ENCODE data around the gene TAS2R13.

The TAS2R13 gene

GRCh38 chr12:10863512-10864218 is 45.7 kb downstream of the TAS2R13 start:
- no peak overlapping the region for H4K91ac ChIP-seq (ENCODE audit: low read depth, low read length, poor library complexity)
- H2BK120ac ChIP-seq (ENCODE audit: low read depth, low read length): no peak overlapping the region
- H3K27me3 ChIP-seq (ENCODE audit: control insufficient read depth in 3 of 3, insufficient read depth in 3 of 3, low read depth in 1 of 3, low read length in 3 of 3): no peaks in the 10 kb centered on the region
- H3K14ac ChIP-seq (ENCODE audit: low read length): no peak overlapping the region
- DNase-seq (ENCODE audit: low spot score): no peak
- no peak overlapping the region for H2BK5ac ChIP-seq (ENCODE audit: low read length)
- no peak overlapping the region for H2AFZ ChIP-seq (ENCODE audit: low read length)
- no peaks in the 10 kb centered on the region for H3K4me1 ChIP-seq (ENCODE audit: control insufficient read depth in 2 of 2, insufficient read depth in 1 of 2, low read depth in 1 of 2, low read length in 2 of 2)
- H2BK15ac ChIP-seq (ENCODE audit: low read length): no peak overlapping the region
- no peak overlapping the region for H4K8ac ChIP-seq (ENCODE audit: low read depth, low read length)
- H2BK12ac ChIP-seq (ENCODE audit: low read length): no peak overlapping the region
- H3K27ac ChIP-seq (replicated peaks; ENCODE audit: low read length): no peak overlapping the region
- H3K79me1 ChIP-seq (ENCODE audit: low read depth, low read length): no peaks in the 10 kb centered on the region
- H2AK5ac ChIP-seq (ENCODE audit: low read depth, low read length): no peak overlapping the region
- no peak overlapping the region for H3K4me2 ChIP-seq (ENCODE audit: insufficient read depth, low read length, poor library complexity, severe bottlenecking)
- no peak overlapping the region for H3K18ac ChIP-seq (ENCODE audit: low read length)
- no peak overlapping the region for H3K4ac ChIP-seq (ENCODE audit: low read length)
- H3K9me3 ChIP-seq (replicated peaks in 1 of 2; ENCODE audit: control insufficient read depth in 2 of 2, insufficient read depth in 1 of 2, low read depth in 1 of 2, low read length in 2 of 2): peaks cover 2 to 17% of the 10 kb centered on the region in 2 donors
- WGBS, 2 donors (ENCODE audit: extremely low coverage in 2 of 2, insufficient read length in 2 of 2, insufficient replicate concordance in 1 of 2): no CpG with 5 or more reads among the region's 2 CpGs
- H3K23ac ChIP-seq (ENCODE audit: low read depth, low read length, poor library complexity): no peak overlapping the region
- peaks cover 0 to 7% of the 10 kb centered on the region in 2 donors for H3K36me3 ChIP-seq (replicated peaks in 1 of 2; ENCODE audit: control insufficient read depth in 2 of 2, insufficient read depth in 2 of 2, low read length in 2 of 2)
- H3K9ac ChIP-seq (ENCODE audit: low read depth, low read length, poor library complexity): no peak overlapping the region
- H3K4me3 ChIP-seq (ENCODE audit: low read length in 2 of 2): no peak overlapping the region

GRCh38 chr12:10861366-10861765 is 48.0 kb downstream of the TAS2R13 start:
- no peak overlapping the region for H2BK5ac ChIP-seq (ENCODE audit: low read length)
- H4K8ac ChIP-seq (ENCODE audit: low read depth, low read length): no peak overlapping the region
- H3K4me1 ChIP-seq (ENCODE audit: control insufficient read depth in 2 of 2, insufficient read depth in 1 of 2, low read depth in 1 of 2, low read length in 2 of 2): no peaks in the 10 kb centered on the region
- H3K4ac ChIP-seq (ENCODE audit: low read length): no peak overlapping the region
- H3K4me3 ChIP-seq (ENCODE audit: low read length in 2 of 2): no peak overlapping the region
- no CpG with 5 or more reads among the region's 2 CpGs for WGBS, 2 donors (ENCODE audit: extremely low coverage in 2 of 2, insufficient read length in 2 of 2, insufficient replicate concordance in 1 of 2)
- no peak overlapping the region for H3K14ac ChIP-seq (ENCODE audit: low read length)
- no peak overlapping the region for H3K23ac ChIP-seq (ENCODE audit: low read depth, low read length, poor library complexity)
- H3K4me2 ChIP-seq (ENCODE audit: insufficient read depth, low read length, poor library complexity, severe bottlenecking): no peak overlapping the region
- peaks cover 6 to 37% of the 10 kb centered on the region in 2 donors for H3K9me3 ChIP-seq (replicated peaks in 1 of 2; ENCODE audit: control insufficient read depth in 2 of 2, insufficient read depth in 1 of 2, low read depth in 1 of 2, low read length in 2 of 2)
- H3K27ac ChIP-seq (replicated peaks; ENCODE audit: low read length): no peak overlapping the region
- H2BK12ac ChIP-seq (ENCODE audit: low read length): no peak overlapping the region
- H2BK120ac ChIP-seq (ENCODE audit: low read depth, low read length): no peak overlapping the region
- H3K36me3 ChIP-seq (replicated peaks in 1 of 2; ENCODE audit: control insufficient read depth in 2 of 2, insufficient read depth in 2 of 2, low read length in 2 of 2): peaks cover 2 to 13% of the 10 kb centered on the region in 2 donors
- no peaks in the 10 kb centered on the region for H3K79me1 ChIP-seq (ENCODE audit: low read depth, low read length)
- H2AFZ ChIP-seq (ENCODE audit: low read length): no peak overlapping the region
- no peak overlapping the region for H4K91ac ChIP-seq (ENCODE audit: low read depth, low read length, poor library complexity)
- H3K18ac ChIP-seq (ENCODE audit: low read length): no peak overlapping the region
- DNase-seq (ENCODE audit: low spot score): no peak
- no peak overlapping the region for H2BK15ac ChIP-seq (ENCODE audit: low read length)
- H2AK5ac ChIP-seq (ENCODE audit: low read depth, low read length): no peak overlapping the region
- no peak overlapping the region for H3K9ac ChIP-seq (ENCODE audit: low read depth, low read length, poor library complexity)
- no peaks in the 10 kb centered on the region for H3K27me3 ChIP-seq (ENCODE audit: control insufficient read depth in 3 of 3, insufficient read depth in 3 of 3, low read depth in 1 of 3, low read length in 3 of 3)
